DOHH2 (cell line): ENCODE results near the gene GPR15LG.

Experiments used
- H3F3A ChIP-seq: fragments of 200-600 bp; sonication (generic), shearing (Covaris generic); 2 replicates; pipeline ENCODE4 v1.6.0; 2016; ENCODE audit warnings: antibody characterized with exemption, mild to moderate bottlenecking; ENCODE audit not compliant: control insufficient read depth, insufficient read depth
- H3K27ac ChIP-seq: fragments of 200-600 bp; sonication (generic); 2 replicates; pipeline ENCODE4 v1.5.1; 2014; ENCODE audit warnings: low read depth, mild to moderate bottlenecking, low read length, moderate library complexity
- H3K27me3 ChIP-seq: fragments of 200-600 bp; sonication (generic); 2 replicates; pipeline ENCODE4 v1.6.1; 2014; ENCODE audit warnings: mild to moderate bottlenecking, low read length, mixed read lengths; ENCODE audit not compliant: control insufficient read depth
- H3K36me3 ChIP-seq: fragments of 200-600 bp; sonication (generic); 2 replicates; pipeline ENCODE4 v1.6.1; 2014; ENCODE audit warnings: mild to moderate bottlenecking, low read length, moderate library complexity, mixed read lengths; ENCODE audit not compliant: control insufficient read depth
- H3K4me1 ChIP-seq: fragments of 200-600 bp; sonication (generic); 2 replicates; pipeline ENCODE4 v1.6.1; 2014; ENCODE audit warnings: mild to moderate bottlenecking, low read length, mixed read lengths; ENCODE audit not compliant: control insufficient read depth
- H3K4me2 ChIP-seq: fragments of 200-600 bp; sonication (generic); 2 replicates; pipeline ENCODE4 v1.6.0; 2014; ENCODE audit warnings: mild to moderate bottlenecking, low read length, moderate library complexity
- H3K4me3 ChIP-seq: fragments of 200-600 bp; sonication (generic); 2 replicates; pipeline ENCODE4 v1.5.1; 2014; ENCODE audit warnings: mild to moderate bottlenecking, low read length, mixed read lengths
- H3K79me2 ChIP-seq: fragments of 200-600 bp; sonication (generic); 2 replicates; pipeline ENCODE4 v1.6.1; 2014; ENCODE audit warnings: mild to moderate bottlenecking, low read length, mixed read lengths; ENCODE audit not compliant: control insufficient read depth
- H3K9me2 ChIP-seq: fragments of 200-600 bp; sonication (generic); replicated peaks from 2 replicates; pipeline ENCODE4 v1.6.1; 2014; ENCODE audit warnings: mild to moderate bottlenecking, low read length, mixed read lengths; ENCODE audit not compliant: control insufficient read depth
- H3K9me3 ChIP-seq: fragments of 200-600 bp; sonication (generic); 2 replicates; pipeline ENCODE4 v1.6.1; 2014; ENCODE audit warnings: antibody characterized with exemption, low read length, mixed read lengths; ENCODE audit not compliant: control insufficient read depth, insufficient read depth
- H4K20me1 ChIP-seq: fragments of 200-600 bp; sonication (generic); 2 replicates; pipeline ENCODE4 v1.6.0; 2014; ENCODE audit warnings: low read depth, mild to moderate bottlenecking, antibody characterized with exemption, low read length, moderate library complexity; ENCODE audit not compliant: control insufficient read depth, insufficient read depth
- EZH2phosphoT487 ChIP-seq: fragments of 200-600 bp; sonication (generic); IDR thresholded peaks from 2 replicates; pipeline ENCODE4 v1.6.1; 2017; ENCODE audit warnings: borderline replicate concordance, mild to moderate bottlenecking, antibody characterized with exemption, low read length, moderate library complexity, mixed read lengths
- TF ChIP-seq, protein P1 (sequence below): fragments of 200-600 bp; sonication (generic); IDR thresholded peaks from one replicate; pipeline ENCODE4 v1.5.1; 2014; ENCODE audit warnings: antibody characterized with exemption, mild to moderate bottlenecking, low read depth, low read length; ENCODE audit not compliant: poor library complexity, severe bottlenecking

The GPR15LG gene

DNA sequence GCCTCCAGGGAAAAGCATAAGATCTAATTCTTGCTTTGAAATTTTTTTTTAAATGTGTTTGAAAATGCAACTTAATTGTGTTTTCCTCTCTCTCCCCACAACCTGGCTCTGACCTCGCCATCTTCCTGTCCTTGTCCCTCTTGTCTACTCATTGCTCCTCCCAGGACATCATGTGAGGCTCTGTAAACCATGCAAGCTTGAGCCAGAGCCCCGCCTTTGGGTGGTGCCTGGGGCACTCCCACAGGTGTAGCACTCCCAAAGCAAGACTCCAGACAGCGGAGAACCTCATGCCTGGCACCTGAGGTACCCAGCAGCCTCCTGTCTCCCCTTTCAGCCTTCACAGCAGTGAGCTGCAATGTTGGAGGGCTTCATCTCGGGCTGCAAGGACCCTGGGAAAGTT, 10.9 kb downstream of the GPR15LG start:
- H3K36me3 ChIP-seq, result no peaks in the 10 kb centered on the region
- no peaks in the 10 kb centered on the region for H3K9me2 ChIP-seq
- no peak overlapping the region for H3K4me3 ChIP-seq
- H3F3A ChIP-seq, result no peaks in the 10 kb centered on the region
- no peaks in the 10 kb centered on the region for H3K79me2 ChIP-seq
- no peak overlapping the region for H3K4me2 ChIP-seq
- H3K27ac ChIP-seq, result no peak overlapping the region
- H3K9me3 ChIP-seq, result no peaks in the 10 kb centered on the region
- H3K27me3 ChIP-seq, result no peaks in the 10 kb centered on the region
- no peak for TF ChIP-seq EZH2phosphoT487
- TF ChIP-seq, protein P1, sequence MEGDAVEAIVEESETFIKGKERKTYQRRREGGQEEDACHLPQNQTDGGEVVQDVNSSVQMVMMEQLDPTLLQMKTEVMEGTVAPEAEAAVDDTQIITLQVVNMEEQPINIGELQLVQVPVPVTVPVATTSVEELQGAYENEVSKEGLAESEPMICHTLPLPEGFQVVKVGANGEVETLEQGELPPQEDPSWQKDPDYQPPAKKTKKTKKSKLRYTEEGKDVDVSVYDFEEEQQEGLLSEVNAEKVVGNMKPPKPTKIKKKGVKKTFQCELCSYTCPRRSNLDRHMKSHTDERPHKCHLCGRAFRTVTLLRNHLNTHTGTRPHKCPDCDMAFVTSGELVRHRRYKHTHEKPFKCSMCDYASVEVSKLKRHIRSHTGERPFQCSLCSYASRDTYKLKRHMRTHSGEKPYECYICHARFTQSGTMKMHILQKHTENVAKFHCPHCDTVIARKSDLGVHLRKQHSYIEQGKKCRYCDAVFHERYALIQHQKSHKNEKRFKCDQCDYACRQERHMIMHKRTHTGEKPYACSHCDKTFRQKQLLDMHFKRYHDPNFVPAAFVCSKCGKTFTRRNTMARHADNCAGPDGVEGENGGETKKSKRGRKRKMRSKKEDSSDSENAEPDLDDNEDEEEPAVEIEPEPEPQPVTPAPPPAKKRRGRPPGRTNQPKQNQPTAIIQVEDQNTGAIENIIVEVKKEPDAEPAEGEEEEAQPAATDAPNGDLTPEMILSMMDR, result no peak
- no peaks in the 10 kb centered on the region for H4K20me1 ChIP-seq
- H3K4me1 ChIP-seq, result peaks cover 3% of the 10 kb centered on the region

- Histone ChIP-seq H3K27ac (no peak overlapping the region), H4K20me1 (no peaks in the 10 kb centered on the region), H3F3A (no peaks in the 10 kb centered on the region), H3K9me2 (no peaks in the 10 kb centered on the region), H3K27me3 (no peaks in the 10 kb centered on the region), H3K4me3 (no peak overlapping the region), H3K4me2 (no peak overlapping the region), H3K36me3 (no peaks in the 10 kb centered on the region), H3K4me1 (no peaks in the 10 kb centered on the region), H3K9me3 (no peaks in the 10 kb centered on the region), H3K79me2 (no peaks in the 10 kb centered on the region)
- TF ChIP-seq EZH2phosphoT487, result no peak
- TF ChIP-seq, protein P1, result no peak
Observed at GRCh38 chr10:84185526-84186175, 12.1 kb downstream of the GPR15LG start.

GRCh38 chr10:84188815-84189214, 15.2 kb downstream of the GPR15LG start:
- Histone ChIP-seq H3K79me2 (no peaks in the 10 kb centered on the region), H3K4me3 (no peak overlapping the region), H3F3A (no peaks in the 10 kb centered on the region), H3K27ac (no peak overlapping the region), H3K4me1 (no peaks in the 10 kb centered on the region), H3K4me2 (no peak overlapping the region), H4K20me1 (no peaks in the 10 kb centered on the region), H3K9me2 (no peaks in the 10 kb centered on the region), H3K9me3 (no peaks in the 10 kb centered on the region), H3K27me3 (peaks cover 18% of the 10 kb centered on the region), H3K36me3 (no peaks in the 10 kb centered on the region)
- TF ChIP-seq, protein P1, result no peak
